Endothelial cell of umbilical vein (primary cell): ENCODE data around the gene CCL21.

Experiments
- CTCF ChIP-seq, 2 donors: IDR thresholded peaks; 1 replicate in 1 of 2; 2 replicates in 1 of 2; pipeline ENCODE4 v1.5.1; 2011; ENCODE audit warnings: low read length in 2 of 2, mild to moderate bottlenecking in 2 of 2, moderate library complexity in 2 of 2, control low read depth in 1 of 2, inconsistent platforms in 1 of 2, low read depth in 1 of 2; ENCODE audit not compliant: insufficient read depth in 1 of 2; ENCODE audit errors: extremely low read depth in 1 of 2
- EZH2 ChIP-seq: IDR thresholded peaks from 2 replicates; pipeline ENCODE4 v1.6.1; 2012; ENCODE audit warnings: borderline replicate concordance, low read depth, mild to moderate bottlenecking, moderate library complexity, low read length, inconsistent platforms; ENCODE audit not compliant: severe bottlenecking
- FOS ChIP-seq: IDR thresholded peaks from 2 replicates; pipeline ENCODE4 v1.6.1; 2011; ENCODE audit warnings: mild to moderate bottlenecking, low read length, moderate library complexity, borderline replicate concordance; ENCODE audit not compliant: insufficient read depth
- GATA2 ChIP-seq: IDR thresholded peaks from 2 replicates; pipeline ENCODE4 v1.7.0; 2011; ENCODE audit warnings: low read depth, mild to moderate bottlenecking, moderate library complexity, mixed read lengths, low read length; ENCODE audit not compliant: insufficient read length, insufficient read depth
- JUN ChIP-seq: IDR thresholded peaks from 2 replicates; pipeline ENCODE4 v1.6.1; 2011; ENCODE audit warnings: borderline replicate concordance, low read depth; ENCODE audit not compliant: insufficient read length, insufficient read depth
- MAX ChIP-seq: IDR thresholded peaks from 2 replicates; pipeline ENCODE4 v1.6.1; 2011; ENCODE audit not compliant: insufficient read depth, insufficient read length
- MYC ChIP-seq: IDR thresholded peaks from one replicate; pipeline ENCODE4 v1.6.1; 2011; ENCODE audit warnings: mild to moderate bottlenecking, low read depth, low read length
- POLR2A ChIP-seq: IDR thresholded peaks from 2 replicates; pipeline ENCODE4 v1.6.1; 2012; ENCODE audit warnings: low read depth, mild to moderate bottlenecking, control low read depth, low read length
- POLR2AphosphoS5 ChIP-seq: IDR thresholded peaks from 2 replicates; pipeline ENCODE4 v1.6.1; 2012; ENCODE audit warnings: low read depth, mild to moderate bottlenecking, control low read depth, low read length, moderate library complexity; ENCODE audit not compliant: insufficient read depth

GRCh38 chr9:34701023-34701768 lies 8.7 kb downstream of the CCL21 start:
- TF ChIP-seq EZH2 (no peak), POLR2A (no peak), CTCF (IDR thresholded peaks at IDR 0.05; ENCODE audit: extremely low read depth in 1 of 2, insufficient read depth in 1 of 2, low read depth in 1 of 2, low read length in 2 of 2) (peak; percentile 95 to 96), JUN (no peak), POLR2AphosphoS5 (no peak), FOS (no peak), GATA2 (no peak), MAX (no peak), MYC (no peak)
